GM12872 (cell line): ENCODE results near the gene NPPC.

ENCODE experiments used
- CTCF ChIP-seq: IDR thresholded peaks from 3 replicates; pipeline ENCODE4 v1.5.1; 2011; ENCODE audit warnings: low read depth, mild to moderate bottlenecking, low read length, moderate library complexity; ENCODE audit not compliant: insufficient read depth

NPPC gene

GRCh38 chr2:231960810-231961348, 34.7 kb upstream of the NPPC start:
- TF ChIP-seq CTCF = no peak

- TF ChIP-seq CTCF = no peak
Measured at GRCh38 chr2:231957913-231958763, 31.9 kb upstream of the NPPC start.

GRCh38 chr2:231955758-231956472, 29.7 kb upstream of the NPPC start:
- no peak for TF ChIP-seq CTCF

GRCh38 chr2:231951452-231952035, 25.3 kb upstream of the NPPC start:
- TF ChIP-seq CTCF = no peak

GRCh38 chr2:231947694-231948093, 21.5 kb upstream of the NPPC start:
- no peak for TF ChIP-seq CTCF

- TF ChIP-seq CTCF = no peak
Measured at GRCh38 chr2:231946241-231946814, 20.1 kb upstream of the NPPC start.

GRCh38 chr2:231942180-231942579, 16.0 kb upstream of the NPPC start:
- TF ChIP-seq CTCF = no peak
